Activated naive CD8-positive, alpha-beta T cell treated with anti-CD3 and anti-CD28 coated beads for 36 hours (primary cell): ENCODE measurements around the gene PDE3A. TPM values are rescaled to one million over a fixed set of nuclear protein-coding genes. Genes with fewer than 3 reads are reported as not detected.

ENCODE experiments used
- DNase-seq: peaks from one replicate; pipeline ENCODE4 v3.0.0; 2021
- H3K27ac Mint-ChIP-seq: one replicate; pipeline ENCODE4 v1.8.0; 2022; ENCODE audit warnings: mild to moderate bottlenecking, moderate library complexity, mixed read lengths
- H3K27me3 Mint-ChIP-seq: one replicate; pipeline ENCODE4 v1.8.0; 2022; ENCODE audit warnings: mild to moderate bottlenecking, mixed read lengths
- H3K36me3 Mint-ChIP-seq: one replicate; pipeline ENCODE4 v1.8.0; 2021; ENCODE audit warnings: mild to moderate bottlenecking, mixed read lengths
- H3K4me1 Mint-ChIP-seq: one replicate; pipeline ENCODE4 v1.8.0; 2021; ENCODE audit warnings: mixed read lengths
- H3K4me3 Mint-ChIP-seq: one replicate; pipeline ENCODE4 v1.8.0; 2022; ENCODE audit warnings: mild to moderate bottlenecking, moderate library complexity, mixed read lengths
- H3K9me3 Mint-ChIP-seq: one replicate; pipeline ENCODE4 v1.8.0; 2022; ENCODE audit warnings: mixed read lengths
- total RNA-seq, 2 experiments: library from RNA; stranded (reverse); gene quantifications; one replicate each; pipeline ENCODE4 v1.2.3, GENCODE V29; 2021

Gene PDE3A
- total RNA-seq, 2 experiments from 2014 or later, result not detected

DNA sequence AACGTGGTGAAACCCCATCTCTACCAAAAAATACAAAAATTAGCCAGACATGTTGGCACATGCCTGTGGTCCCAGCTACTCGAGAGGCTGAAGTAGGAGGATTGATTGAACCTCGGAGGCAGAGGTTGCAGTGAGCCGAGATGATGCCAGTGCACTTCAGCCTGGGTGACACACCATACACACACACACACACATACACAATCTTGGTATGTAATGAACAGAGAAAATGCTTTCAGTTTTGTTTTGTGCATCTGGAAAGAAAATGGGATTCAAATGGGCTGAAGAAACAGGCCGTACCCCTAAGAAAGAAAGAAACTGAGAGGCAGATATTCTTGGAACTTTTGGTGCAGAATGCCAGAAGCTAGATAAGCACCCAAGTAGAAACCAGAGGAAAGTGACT is 107.2 kb downstream of the PDE3A start:
- Mint-ChIP-seq H3K27ac (no peak overlapping the region), H3K36me3 (no peaks in the 10 kb centered on the region), H3K27me3 (no peaks in the 10 kb centered on the region), H3K4me3 (no peak overlapping the region), H3K4me1 (no peaks in the 10 kb centered on the region), H3K9me3 (no peaks in the 10 kb centered on the region)
- no peak for DNase-seq

DNA sequence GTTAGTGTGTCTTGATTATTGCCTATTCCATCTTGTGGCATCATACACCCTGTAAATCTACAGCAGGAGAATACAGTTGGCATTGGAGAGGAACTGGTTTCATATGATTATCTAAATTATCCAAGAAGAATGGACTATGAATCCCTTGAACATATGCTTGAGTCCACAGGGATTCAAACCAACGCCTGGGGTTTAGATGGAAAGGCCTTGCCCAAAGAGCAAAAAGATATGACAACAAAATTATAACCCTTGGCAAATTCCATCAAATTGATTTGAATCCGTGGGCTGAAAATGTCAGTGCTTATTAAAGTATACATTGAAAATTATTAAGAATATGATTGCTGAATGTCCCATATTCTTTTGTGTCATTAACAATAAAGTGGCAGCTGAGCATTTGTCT is 108.2 kb downstream of the PDE3A start:
- no peaks in the 10 kb centered on the region for H3K9me3 Mint-ChIP-seq
- no peaks in the 10 kb centered on the region for H3K36me3 Mint-ChIP-seq
- H3K27ac Mint-ChIP-seq, result no peak overlapping the region
- no peaks in the 10 kb centered on the region for H3K4me1 Mint-ChIP-seq
- no peak for DNase-seq
- no peak overlapping the region for H3K4me3 Mint-ChIP-seq
- no peaks in the 10 kb centered on the region for H3K27me3 Mint-ChIP-seq

DNA sequence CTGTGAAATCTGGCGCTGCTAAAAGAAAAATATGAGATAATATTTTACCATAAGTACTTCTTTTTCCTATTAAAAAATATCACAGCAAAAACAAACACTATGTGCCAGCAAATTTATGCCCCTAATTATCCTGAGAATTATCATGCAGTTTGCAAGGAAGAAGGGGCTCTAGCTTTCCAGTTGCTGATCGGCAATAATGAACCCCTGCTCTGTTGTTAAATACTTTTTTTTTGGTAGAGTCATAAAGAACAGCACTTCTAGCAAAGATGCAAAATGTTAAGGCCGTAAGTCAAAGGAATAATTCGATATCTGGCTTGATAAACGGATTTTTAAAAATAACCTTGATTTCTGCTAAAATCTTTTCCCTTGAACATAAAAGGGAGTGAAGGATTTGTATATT is 108.9 kb downstream of the PDE3A start:
- Mint-ChIP-seq H3K4me1 (no peaks in the 10 kb centered on the region), H3K27me3 (no peaks in the 10 kb centered on the region)

DNA sequence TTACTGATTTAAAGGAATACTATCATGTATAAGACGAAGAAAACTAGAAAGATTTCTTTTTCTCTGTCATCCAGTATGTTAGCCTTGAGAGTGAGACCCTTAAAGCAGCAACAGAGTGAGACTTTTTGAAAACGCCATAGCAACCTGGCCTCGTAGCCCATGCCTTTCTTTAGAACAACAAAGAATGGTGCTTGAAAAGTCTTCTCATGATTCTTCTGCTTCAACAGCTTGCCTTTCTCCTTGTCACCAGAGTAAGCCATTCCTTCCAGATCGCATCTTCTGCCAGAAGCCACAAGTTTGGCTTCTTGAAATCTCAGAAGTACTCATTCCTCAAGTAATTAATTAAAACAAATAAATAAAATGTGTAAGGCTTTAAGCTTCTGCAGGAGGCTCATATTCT is 109.3 kb downstream of the PDE3A start:
- Mint-ChIP-seq H3K9me3 (no peaks in the 10 kb centered on the region), H3K27me3 (no peaks in the 10 kb centered on the region), H3K27ac (no peak overlapping the region), H3K36me3 (no peaks in the 10 kb centered on the region), H3K4me1 (no peaks in the 10 kb centered on the region), H3K4me3 (no peak overlapping the region)
- no peak for DNase-seq

More for the DNA sequence above, 108.9 kb downstream of the PDE3A start:
- Mint-ChIP-seq H3K36me3 (no peaks in the 10 kb centered on the region), H3K27ac (no peak overlapping the region), H3K4me3 (no peak overlapping the region), H3K9me3 (no peaks in the 10 kb centered on the region)
- no peak for DNase-seq

DNA sequence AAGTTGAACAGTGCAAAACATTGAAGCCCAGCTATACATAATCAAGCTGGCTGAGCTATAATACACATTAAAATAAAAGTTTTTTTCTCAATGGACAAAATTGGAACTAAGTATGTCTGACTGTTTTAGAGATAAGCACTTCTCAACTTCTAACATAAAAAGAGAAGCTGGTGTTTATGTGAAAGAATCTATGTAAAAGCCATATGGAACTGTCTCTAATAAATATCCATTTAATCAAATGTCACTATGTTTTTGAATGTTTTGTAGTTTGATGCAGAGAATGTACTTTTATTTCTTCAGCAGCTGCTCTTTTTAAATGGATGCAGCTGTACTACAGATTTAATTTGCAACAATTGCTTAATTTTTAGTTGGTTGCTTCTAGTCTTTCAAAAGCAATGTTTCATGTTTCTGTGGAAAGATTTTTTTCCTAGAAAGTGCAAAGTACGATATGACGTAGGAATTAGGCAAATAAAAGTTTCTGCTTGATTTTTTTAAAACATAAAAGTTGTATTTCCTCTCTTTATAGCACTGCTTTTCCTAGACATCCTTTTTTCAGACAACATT is 114.2 kb downstream of the PDE3A start:
- Mint-ChIP-seq H3K27me3 (peaks cover 4% of the 10 kb centered on the region), H3K9me3 (no peaks in the 10 kb centered on the region), H3K4me1 (no peaks in the 10 kb centered on the region), H3K36me3 (no peaks in the 10 kb centered on the region), H3K27ac (no peak overlapping the region), H3K4me3 (no peak overlapping the region)
- DNase-seq, result no peak

DNA sequence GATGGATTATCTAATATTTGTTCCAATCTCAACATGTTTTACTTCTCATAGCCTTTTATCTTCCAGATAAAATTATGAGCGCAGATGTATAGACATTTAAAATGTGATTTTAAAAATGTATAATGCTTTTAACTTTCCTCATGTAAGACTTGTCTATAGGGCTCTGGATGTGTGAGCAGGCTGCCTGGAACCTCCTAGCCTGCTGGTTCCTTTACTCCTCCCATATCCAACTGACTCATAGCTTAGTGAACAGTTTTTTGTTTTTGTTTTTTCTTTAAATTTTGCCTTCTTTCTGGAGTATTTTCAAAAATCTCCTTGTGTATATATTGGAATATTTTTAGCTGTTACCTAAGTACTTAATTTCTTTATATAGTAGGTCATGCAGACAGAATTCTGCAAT is 115.4 kb downstream of the PDE3A start:
- no peak overlapping the region for H3K27ac Mint-ChIP-seq

DNA sequence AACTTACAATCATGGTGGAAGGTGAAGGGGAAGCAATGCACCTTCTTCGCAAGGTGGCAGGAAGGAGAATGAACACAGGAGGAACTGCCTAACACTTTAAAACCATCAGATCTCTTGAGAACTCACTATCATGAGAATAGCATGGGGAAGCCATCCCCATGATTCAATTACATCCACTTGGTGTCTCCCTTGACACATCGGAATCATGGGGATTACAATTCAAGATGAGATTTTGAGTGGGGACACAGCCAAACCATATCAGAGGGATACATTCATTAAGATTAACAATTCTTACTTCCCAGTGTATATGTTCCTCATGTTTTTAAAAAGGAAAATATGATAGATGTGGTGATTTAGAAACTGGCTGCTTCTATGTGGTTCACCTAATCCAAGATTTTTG is 117.9 kb downstream of the PDE3A start:
- H3K4me1 Mint-ChIP-seq, result no peaks in the 10 kb centered on the region
- H3K36me3 Mint-ChIP-seq, result no peaks in the 10 kb centered on the region
- no peak overlapping the region for H3K4me3 Mint-ChIP-seq
- H3K27ac Mint-ChIP-seq, result no peak overlapping the region
- H3K27me3 Mint-ChIP-seq, result peaks cover 4% of the 10 kb centered on the region
- no peaks in the 10 kb centered on the region for H3K9me3 Mint-ChIP-seq
- DNase-seq, result no peak

More for the DNA sequence above, 115.4 kb downstream of the PDE3A start:
- Mint-ChIP-seq H3K9me3 (no peaks in the 10 kb centered on the region), H3K36me3 (no peaks in the 10 kb centered on the region), H3K4me3 (no peak overlapping the region), H3K4me1 (no peaks in the 10 kb centered on the region), H3K27me3 (peaks cover 4% of the 10 kb centered on the region)
- DNase-seq, result no peak

DNA sequence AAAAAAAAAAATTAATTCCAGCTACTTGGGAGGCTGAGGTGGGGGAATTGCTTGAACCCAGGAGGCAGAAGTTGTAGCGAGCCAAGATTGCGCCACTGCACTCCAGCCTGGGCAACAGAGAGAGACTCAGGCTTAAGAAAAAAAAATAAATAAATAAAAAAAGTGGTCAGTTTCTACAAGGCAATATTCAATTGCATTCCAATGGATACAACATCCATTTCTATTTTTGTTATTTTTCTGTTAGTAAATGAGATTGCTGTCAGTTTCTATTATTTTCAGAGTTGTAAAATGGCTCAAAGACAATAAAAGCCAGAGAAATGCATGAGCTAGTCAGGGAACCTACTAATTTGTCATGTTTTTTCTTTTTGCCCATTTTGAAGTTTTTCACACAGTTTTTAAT is 119.2 kb downstream of the PDE3A start:
- Mint-ChIP-seq H3K36me3 (no peaks in the 10 kb centered on the region), H3K9me3 (no peaks in the 10 kb centered on the region), H3K4me3 (no peak overlapping the region), H3K27me3 (peaks cover 4% of the 10 kb centered on the region), H3K4me1 (peaks cover 3% of the 10 kb centered on the region), H3K27ac (no peak overlapping the region)
- DNase-seq, result no peak

DNA sequence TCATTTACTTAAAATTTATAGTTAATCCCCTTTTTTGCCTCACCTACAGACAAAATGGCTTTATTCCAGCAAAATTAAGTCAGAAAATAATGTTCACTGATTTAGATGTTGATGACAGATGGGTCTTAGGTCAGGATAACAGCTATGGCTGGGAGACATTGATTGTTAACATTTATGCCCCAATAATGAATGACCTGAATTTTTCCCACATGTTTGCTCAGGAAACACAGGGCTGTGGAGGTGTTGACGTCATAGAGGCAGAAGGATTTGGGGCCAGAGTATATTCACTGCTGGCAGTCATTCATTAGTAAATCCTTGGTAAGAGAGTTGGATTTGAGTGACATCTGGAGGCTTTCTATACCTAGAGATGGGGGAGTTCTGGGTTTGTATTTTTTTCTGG is 121.3 kb downstream of the PDE3A start:
- Mint-ChIP-seq H3K9me3 (no peaks in the 10 kb centered on the region), H3K4me1 (peaks cover 3% of the 10 kb centered on the region), H3K4me3 (no peak overlapping the region), H3K36me3 (no peaks in the 10 kb centered on the region), H3K27ac (no peak overlapping the region), H3K27me3 (peaks cover 9% of the 10 kb centered on the region)
- DNase-seq, result no peak

DNA sequence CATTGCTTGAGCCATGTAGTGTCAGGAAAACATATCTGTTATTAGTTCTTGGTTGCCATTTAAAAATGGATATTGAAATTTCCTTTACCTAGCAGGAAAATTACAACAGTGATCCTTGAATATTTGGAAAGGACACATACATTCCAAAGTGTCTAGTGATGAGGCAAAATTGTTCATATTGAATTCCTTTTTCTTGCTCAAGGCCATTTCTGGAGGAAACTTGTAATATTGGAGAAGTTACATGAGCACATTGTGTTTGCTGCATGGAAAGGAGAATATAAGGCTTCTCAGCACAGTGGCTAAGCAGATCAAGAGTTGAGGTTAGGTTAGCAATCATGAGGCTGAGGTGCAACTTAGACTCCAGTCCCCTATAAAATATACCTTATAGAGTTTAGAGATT is 121.9 kb downstream of the PDE3A start:
- no peaks in the 10 kb centered on the region for H3K9me3 Mint-ChIP-seq

DNA sequence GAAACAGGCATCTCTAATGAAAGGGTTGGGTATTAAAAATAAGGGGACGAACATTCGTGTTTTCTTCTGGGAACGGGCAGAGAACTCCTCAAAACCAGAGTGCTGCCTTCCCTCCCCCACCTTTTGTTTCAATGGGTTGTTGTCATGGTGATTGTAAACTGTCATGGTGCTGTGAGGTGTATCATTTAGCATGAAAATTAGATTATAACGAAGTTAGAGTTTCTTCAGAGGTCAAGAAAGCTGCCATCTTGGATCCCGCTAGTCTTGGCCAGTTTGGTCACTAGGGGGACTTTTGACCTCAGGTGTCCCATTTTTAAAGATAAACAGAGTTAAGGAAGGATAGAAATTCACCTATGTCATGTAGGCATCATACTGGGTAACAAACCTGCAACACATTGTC is 123.0 kb downstream of the PDE3A start:
- no peaks in the 10 kb centered on the region for H3K36me3 Mint-ChIP-seq

More for the DNA sequence above, 121.9 kb downstream of the PDE3A start:
- DNase-seq, result no peak
- Mint-ChIP-seq H3K4me1 (peaks cover 3% of the 10 kb centered on the region), H3K36me3 (no peaks in the 10 kb centered on the region), H3K4me3 (no peak overlapping the region), H3K27ac (no peak overlapping the region), H3K27me3 (peaks cover 9% of the 10 kb centered on the region)

DNA sequence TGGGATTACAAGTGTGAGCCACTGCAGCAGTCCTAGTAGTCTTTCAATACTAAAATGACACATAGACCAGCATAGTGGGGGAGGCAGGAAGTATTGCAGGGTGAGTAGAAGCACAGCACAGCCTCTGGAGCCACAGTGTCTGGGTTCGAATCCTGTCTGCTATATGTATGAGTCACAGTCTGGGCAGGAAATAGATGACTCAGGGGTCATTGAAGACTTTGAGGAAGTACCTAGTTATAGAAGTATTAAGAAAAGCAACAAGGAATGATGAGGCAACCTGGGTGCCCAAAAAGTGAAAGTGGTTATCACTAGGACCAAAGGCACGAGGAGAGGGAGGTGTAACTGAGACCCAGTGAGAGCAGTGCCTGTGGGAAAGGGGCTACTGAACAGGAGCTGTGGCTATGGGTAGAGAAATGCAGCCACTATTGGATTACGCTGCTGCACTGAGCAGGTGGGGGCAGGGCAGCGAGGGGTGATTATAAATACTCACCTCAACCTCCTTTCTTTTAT is 124.0 kb downstream of the PDE3A start:
- Mint-ChIP-seq H3K4me3 (no peak overlapping the region), H3K4me1 (peaks cover 3% of the 10 kb centered on the region), H3K27ac (peak overlapping the region; percentile 3), H3K27me3 (peaks cover 5% of the 10 kb centered on the region), H3K36me3 (no peaks in the 10 kb centered on the region), H3K9me3 (no peaks in the 10 kb centered on the region)
- peak; percentile 25 for DNase-seq

More for the DNA sequence above, 123.0 kb downstream of the PDE3A start:
- Mint-ChIP-seq H3K9me3 (no peaks in the 10 kb centered on the region), H3K4me3 (no peak overlapping the region), H3K4me1 (peaks cover 3% of the 10 kb centered on the region), H3K27me3 (peaks cover 5% of the 10 kb centered on the region), H3K27ac (no peak overlapping the region)
- no peak for DNase-seq

DNA sequence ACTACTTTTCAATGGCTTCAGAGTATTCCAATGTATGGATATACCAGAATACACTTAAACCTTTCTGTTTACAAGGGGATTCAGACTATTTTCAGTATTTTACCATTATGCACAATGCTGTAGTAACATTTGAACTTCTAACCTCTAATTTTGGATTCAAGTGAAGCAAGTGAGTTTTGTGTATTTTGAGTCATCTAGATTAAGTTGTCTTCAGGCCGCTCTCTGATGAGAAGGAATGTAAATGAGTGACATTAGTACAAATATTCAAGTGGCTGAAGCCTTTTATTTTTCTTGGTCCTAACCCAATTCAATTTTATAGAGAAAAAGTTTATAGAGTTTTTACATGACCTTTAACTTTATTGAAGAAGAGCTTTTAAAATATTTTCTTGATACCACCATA is 125.6 kb downstream of the PDE3A start:
- Mint-ChIP-seq H3K36me3 (no peaks in the 10 kb centered on the region), H3K27me3 (peaks cover 5% of the 10 kb centered on the region), H3K4me3 (no peak overlapping the region), H3K4me1 (peaks cover 3% of the 10 kb centered on the region), H3K27ac (no peak overlapping the region), H3K9me3 (no peaks in the 10 kb centered on the region)
- no peak for DNase-seq

DNA sequence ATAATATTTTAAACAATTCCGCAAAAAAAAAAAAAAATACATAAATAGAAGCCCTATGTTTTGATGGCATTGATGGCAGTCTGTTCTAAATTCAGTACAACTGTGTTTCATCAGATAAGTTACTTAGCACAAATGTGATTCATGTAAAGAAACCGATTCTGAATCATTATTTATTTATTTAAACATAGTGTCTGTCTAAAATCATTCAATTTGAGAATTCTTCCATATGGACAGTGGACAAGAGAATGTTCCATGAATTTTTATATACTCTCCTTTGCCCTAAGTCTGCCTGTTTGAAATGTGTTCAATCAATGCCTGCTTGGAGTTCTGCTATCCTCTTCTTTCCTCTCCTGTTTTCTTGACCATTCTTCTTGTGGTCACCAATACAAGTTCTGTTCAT is 126.5 kb downstream of the PDE3A start:
- peaks cover 3% of the 10 kb centered on the region for H3K4me1 Mint-ChIP-seq
- no peaks in the 10 kb centered on the region for H3K9me3 Mint-ChIP-seq
- peaks cover 5% of the 10 kb centered on the region for H3K27me3 Mint-ChIP-seq
- no peak overlapping the region for H3K27ac Mint-ChIP-seq
- DNase-seq, result no peak
- no peak overlapping the region for H3K4me3 Mint-ChIP-seq
- H3K36me3 Mint-ChIP-seq, result no peaks in the 10 kb centered on the region

DNA sequence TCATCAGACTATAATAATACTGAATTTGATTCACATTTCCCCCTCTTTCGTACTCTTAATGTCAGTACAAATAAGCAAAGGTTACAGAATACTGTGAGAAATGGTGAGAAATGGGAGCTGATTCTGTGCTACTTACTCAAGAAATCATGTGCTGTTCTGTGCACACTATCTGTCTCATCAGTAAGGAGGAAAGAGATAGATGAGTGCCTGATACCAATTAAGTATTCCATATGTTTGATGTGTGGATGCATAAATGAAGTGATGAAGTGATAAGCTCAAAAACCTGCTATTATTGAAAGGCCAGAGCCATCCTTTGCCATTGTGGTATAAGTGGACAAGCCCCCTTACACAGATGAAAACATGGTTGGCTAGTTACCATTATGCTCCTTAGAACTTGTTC is 127.7 kb downstream of the PDE3A start:
- no peak overlapping the region for H3K4me3 Mint-ChIP-seq
- H3K36me3 Mint-ChIP-seq, result no peaks in the 10 kb centered on the region
- H3K27ac Mint-ChIP-seq, result no peak overlapping the region
- H3K27me3 Mint-ChIP-seq, result peaks cover 5% of the 10 kb centered on the region
- no peaks in the 10 kb centered on the region for H3K9me3 Mint-ChIP-seq
- no peak for DNase-seq
- H3K4me1 Mint-ChIP-seq, result peaks cover 3% of the 10 kb centered on the region

DNA sequence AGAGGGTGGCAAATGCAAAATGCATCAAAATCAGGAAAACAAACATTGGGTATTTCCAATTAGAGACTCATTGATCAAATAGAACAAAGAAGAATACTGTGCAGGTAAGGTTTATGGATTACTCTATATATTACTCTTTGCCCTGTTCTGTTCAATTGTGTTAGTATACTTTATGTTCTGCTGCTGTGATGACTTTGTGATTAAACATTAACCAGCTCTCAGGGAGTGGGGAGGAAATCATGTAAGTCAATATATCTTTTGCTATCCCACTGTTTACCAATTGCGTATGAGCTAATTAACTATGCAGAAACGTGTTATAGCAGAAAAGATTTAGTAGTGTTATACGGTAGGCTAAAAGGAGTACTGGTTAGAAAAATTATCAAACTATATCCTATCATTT is 129.4 kb downstream of the PDE3A start:
- no peak for DNase-seq
- H3K4me3 Mint-ChIP-seq, result no peak overlapping the region
- H3K4me1 Mint-ChIP-seq, result no peaks in the 10 kb centered on the region
- H3K27me3 Mint-ChIP-seq, result peaks cover 5% of the 10 kb centered on the region
- no peak overlapping the region for H3K27ac Mint-ChIP-seq
- H3K9me3 Mint-ChIP-seq, result no peaks in the 10 kb centered on the region
- H3K36me3 Mint-ChIP-seq, result no peaks in the 10 kb centered on the region
